HepG2 (cell line): Measurements from ENCODE around the gene ARHGEF40. TPM values are rescaled to one million over a fixed set of nuclear protein-coding genes. Genes with fewer than 3 reads are reported as not detected.
A peak's percentile ranks its signal among the peaks of the same experiment; 100 is the strongest.

ENCODE experiments used
- CBX2 ChIP-seq, 2 experiments: fragments of 200-600 bp in 1 of 2; sonication (generic); formaldehyde crosslinking in 1 of 2; IDR thresholded peaks; 2 replicates each; pipeline versions ENCODE4 v1.7.0 to v1.8.1; 2018 to 2022; ENCODE audit warnings: low read depth in 2 of 2, low read length in 1 of 2, mild to moderate bottlenecking in 1 of 2, missing genetic modification reagents in 1 of 2
- CBX5 ChIP-seq: sonication (generic); formaldehyde crosslinking; IDR thresholded peaks from 2 replicates; pipeline ENCODE4 v1.4.0; 2020; ENCODE audit warnings: missing genetic modification reagents, borderline replicate concordance
- EHMT2 ChIP-seq: fragments of 200-600 bp; sonication (generic); IDR thresholded peaks from 2 replicates; pipeline ENCODE4 v1.7.0; 2017; ENCODE audit warnings: antibody characterized with exemption, low read depth, low read length, borderline replicate concordance
- GPBP1L1 ChIP-seq: sonication (generic); formaldehyde crosslinking; IDR thresholded peaks from 2 replicates; pipeline ENCODE4 v1.5.0; 2020; ENCODE audit warnings: mild to moderate bottlenecking, missing genetic modification reagents
- KAT7 ChIP-seq: IDR thresholded peaks from 2 replicates; pipeline ENCODE4 v1.6.1; 2018; ENCODE audit warnings: borderline replicate concordance, missing compliant biosample characterization
- KAT8 ChIP-seq: IDR thresholded peaks from 2 replicates; pipeline ENCODE4 v1.6.1; 2016; ENCODE audit warnings: missing genetic modification reagents, missing compliant biosample characterization
- KDM1A ChIP-seq: IDR thresholded peaks from 2 replicates; pipeline ENCODE4 v1.6.1; 2016; ENCODE audit warnings: missing compliant biosample characterization
- MXD3 ChIP-seq: IDR thresholded peaks from 2 replicates; pipeline ENCODE4 v1.6.1; 2016; ENCODE audit warnings: mild to moderate bottlenecking, missing biosample characterization, missing genetic modification reagents
- NCOR1 ChIP-seq: fragments of 200-600 bp; sonication (generic); IDR thresholded peaks from 2 replicates; pipeline ENCODE4 v1.7.0; 2017; ENCODE audit warnings: antibody characterized with exemption, low read length, borderline replicate concordance
- NFE2L1 ChIP-seq: sonication (generic); formaldehyde crosslinking; IDR thresholded peaks from 2 replicates; pipeline ENCODE4 v1.4.0; 2020; ENCODE audit warnings: missing genetic modification reagents, mild to moderate bottlenecking, borderline replicate concordance
- NR3C1 ChIP-seq: sonication (generic); formaldehyde crosslinking; IDR thresholded peaks from 2 replicates; pipeline ENCODE4 v1.4.0; 2020; ENCODE audit warnings: missing genetic modification reagents
- SIN3B ChIP-seq: fragments of 150-350 bp; IDR thresholded peaks from 2 replicates; pipeline ENCODE4 v1.6.1; 2014; ENCODE audit warnings: low read length
- SMAD3 ChIP-seq: sonication (generic); formaldehyde crosslinking; IDR thresholded peaks from 2 replicates; pipeline ENCODE4 v1.4.0; 2020; ENCODE audit warnings: missing genetic modification reagents
- TOPORS ChIP-seq: sonication (generic); formaldehyde crosslinking; IDR thresholded peaks from 2 replicates; pipeline ENCODE4 v1.8.0; 2023; ENCODE audit warnings: mild to moderate bottlenecking, missing genetic modification reagents
- WIZ ChIP-seq: sonication (generic); formaldehyde crosslinking; IDR thresholded peaks from 2 replicates; pipeline ENCODE4 v1.5.1; 2020; ENCODE audit warnings: mild to moderate bottlenecking, missing genetic modification reagents
- YEATS4 ChIP-seq: sonication (generic); formaldehyde crosslinking; IDR thresholded peaks from 2 replicates; pipeline ENCODE4 v1.4.0; 2020; ENCODE audit warnings: missing genetic modification reagents, borderline replicate concordance
- ZBTB1 ChIP-seq: sonication (generic); formaldehyde crosslinking; IDR thresholded peaks from 2 replicates; pipeline ENCODE4 v1.4.0; 2020; ENCODE audit warnings: missing genetic modification reagents, borderline replicate concordance
- ZBTB10 ChIP-seq: sonication (generic); formaldehyde crosslinking; IDR thresholded peaks from 2 replicates; pipeline ENCODE4 v1.4.0; 2020; ENCODE audit warnings: missing genetic modification reagents, borderline replicate concordance
- ZNF160 ChIP-seq: sonication (generic); formaldehyde crosslinking; IDR thresholded peaks from 2 replicates; pipeline ENCODE4 v1.8.0; 2022; ENCODE audit warnings: mild to moderate bottlenecking, inconsistent platforms, missing genetic modification reagents
- ZNF205 ChIP-seq: IDR thresholded peaks from 2 replicates; pipeline ENCODE4 v1.6.1; 2018; ENCODE audit warnings: missing biosample characterization, missing genetic modification reagents
- ZNF207 ChIP-seq: fragments of 450-650 bp; IDR thresholded peaks from 2 replicates; pipeline ENCODE4 v1.6.1; 2016; ENCODE audit warnings: antibody characterized with exemption, borderline replicate concordance
- ZNF225 ChIP-seq: sonication (generic); formaldehyde crosslinking; IDR thresholded peaks from 2 replicates; pipeline ENCODE4 v1.4.0; 2020; ENCODE audit warnings: mild to moderate bottlenecking, missing genetic modification reagents
- ZNF296 ChIP-seq: sonication (generic); formaldehyde crosslinking; conservative IDR thresholded peaks from 2 replicates; pipeline ENCODE4 v1.5.0; 2020; ENCODE audit warnings: mild to moderate bottlenecking, missing genetic modification reagents
- ZNF557 ChIP-seq: sonication (generic); formaldehyde crosslinking; IDR thresholded peaks from 2 replicates; pipeline ENCODE4 v1.4.0; 2020; ENCODE audit warnings: missing genetic modification reagents
- ZNF605 ChIP-seq: sonication (generic); formaldehyde crosslinking; IDR thresholded peaks from 2 replicates; pipeline ENCODE4 v1.8.0; 2022; ENCODE audit warnings: mild to moderate bottlenecking, missing genetic modification reagents
- polyA plus RNA-seq, 8 experiments: library from polyadenylated mRNA; depleted of rRNA in 3 of 8; stranded (reverse) in 7 of 8; unstranded in 1 of 8; fragments of >200 nt; fragmentation: Illumina TruSeq in 4 of 8; extraction: Trizol in 4 of 8; gene quantifications; 2 replicates each; pipeline versions ENCODE4 v1.2.1 to v1.2.3, GENCODE V29; 2011 to 2016; ENCODE audit warnings: low read depth in 4 of 8, missing spikeins in 1 of 8, mixed read lengths in 1 of 8; ENCODE audit not compliant: insufficient read depth in 1 of 8
- total RNA-seq, 5 experiments: library from RNA; depleted of rRNA; stranded (reverse); fragments of >200 nt; fragmentation: Illumina TruSeq; extraction: Trizol; gene quantifications; 2 replicates each; pipeline ENCODE4 v1.2.3, GENCODE V29; 2016; ENCODE audit warnings: low read depth in 1 of 5

Gene ARHGEF40
- total and polyA plus RNA-seq, 2 of the 13 experiments (the other 11 are each of a cell fraction or from before 2014, with no cell fraction given), result 28.1 to 78.1 TPM

GRCh38 chr14:21098076-21098891 is 28.2 kb downstream of the ARHGEF40 start, which contains the start of gene ZNF219 (continued):
- TF ChIP-seq MXD3 (CRISPR knock-in tag) (peak; percentile 26; the same call in 1 of the 2 replicates), ZNF207 (no peak), ZNF605 (CRISPR knock-in tag) (no peak), WIZ (CRISPR knock-in tag) (no peak), ZNF296 (CRISPR knock-in tag) (no peak), SIN3B (no peak), ZBTB10 (CRISPR knock-in tag) (0 out of 2 replicates have a peak, but pooled peaks have one; percentile 59), KAT8 (CRISPR knock-in tag) (0 out of 2 replicates have a peak, but pooled peaks have one; percentile 28), NFE2L1 (CRISPR knock-in tag) (no peak), ZNF225 (no peak), KDM1A (no peak), NCOR1 (no peak), CBX2 (IDR thresholded peaks at IDR 0.05; ENCODE audit: low read depth, low read length) (no peak), CBX2 (CRISPR knock-in tag; IDR thresholded peaks at IDR 0.05; ENCODE audit: low read depth) (no peak), YEATS4 (CRISPR knock-in tag) (no peak), GPBP1L1 (CRISPR knock-in tag) (no peak), KAT7 (CRISPR knock-in tag) (no peak), CBX5 (CRISPR knock-in tag) (no peak), ZNF205 (no peak), SMAD3 (CRISPR knock-in tag) (no peak), TOPORS (CRISPR knock-in tag) (no peak), ZNF160 (CRISPR knock-in tag) (no peak), ZNF557 (CRISPR knock-in tag) (no peak), EHMT2 (no peak), NR3C1 (CRISPR knock-in tag) (no peak), ZBTB1 (CRISPR knock-in tag) (no peak)
